A549 (cell line): ENCODE measurements around the gene BNC2.

ENCODE experiments used
- CHD2 ChIP-seq: fragments of 150-350 bp; IDR thresholded peaks from 2 replicates; pipeline ENCODE4 v1.6.1; 2014; ENCODE audit warnings: low read length; ENCODE audit not compliant: partially characterized antibody
- FOSL2 ChIP-seq, 2 experiments: fragments of 450-650 bp in 1 of 2; fragments of >200 bp in 1 of 2; sonication (Bioruptor Twin) in 1 of 2; formaldehyde crosslinking; IDR thresholded peaks; 2 replicates each; pipeline versions ENCODE4 v1.5.0 to v1.6.1; 2016 to 2020; ENCODE audit warnings: mild to moderate bottlenecking in 1 of 2, moderate library complexity in 1 of 2
- HDAC2 ChIP-seq: fragments of 200-600 bp; sonication (generic); IDR thresholded peaks from 2 replicates; pipeline ENCODE4 v1.6.1; 2016
- HOXA7 ChIP-seq: fragments of 250-450 bp; sonication (Bioruptor Pico); IDR thresholded peaks from 2 replicates; pipeline ENCODE4 v1.5.0; 2020; ENCODE audit warnings: mild to moderate bottlenecking, moderate library complexity
- MAFK ChIP-seq: fragments of 450-650 bp; IDR thresholded peaks from 2 replicates; pipeline ENCODE4 v1.6.1; 2014; ENCODE audit not compliant: partially characterized antibody
- MAX ChIP-seq: IDR thresholded peaks from 2 replicates; pipeline ENCODE4 v1.6.1; 2012
- MYC ChIP-seq: IDR thresholded peaks from 2 replicates; pipeline ENCODE4 v1.6.1; 2012; ENCODE audit warnings: mild to moderate bottlenecking, inconsistent platforms, low read length, improper control_type of control experiment, borderline replicate concordance
- POLR2A ChIP-seq: IDR thresholded peaks from 2 replicates; pipeline ENCODE4 v1.6.1; 2012; ENCODE audit warnings: mild to moderate bottlenecking, low read length
- ZFP36 ChIP-seq: fragments of 450-650 bp; IDR thresholded peaks from 2 replicates; pipeline ENCODE4 v1.6.1; 2014; ENCODE audit warnings: borderline replicate concordance; ENCODE audit not compliant: partially characterized antibody
- TF ChIP-seq, protein P1 (sequence below): fragments of >200 bp; sonication (Bioruptor Twin); formaldehyde crosslinking; IDR thresholded peaks from 3 replicates; pipeline ENCODE4 v1.5.1; 2016
- TF ChIP-seq, protein P2 (sequence below): fragments of >200 bp; sonication (Bioruptor Twin); formaldehyde crosslinking; IDR thresholded peaks from 2 replicates; pipeline ENCODE4 v1.6.1; 2016

- TF ChIP-seq ZFP36 (no peak), MYC (no peak), FOSL2 (IDR thresholded peaks at IDR 0.05) (no peak), FOSL2 (CRISPR knock-in tag; IDR thresholded peaks at IDR 0.05) (no peak), CHD2 (no peak), HOXA7 (CRISPR knock-in tag) (no peak), POLR2A (no peak), MAFK (no peak), HDAC2 (no peak), MAX (no peak)
- TF ChIP-seq, protein P1, sequence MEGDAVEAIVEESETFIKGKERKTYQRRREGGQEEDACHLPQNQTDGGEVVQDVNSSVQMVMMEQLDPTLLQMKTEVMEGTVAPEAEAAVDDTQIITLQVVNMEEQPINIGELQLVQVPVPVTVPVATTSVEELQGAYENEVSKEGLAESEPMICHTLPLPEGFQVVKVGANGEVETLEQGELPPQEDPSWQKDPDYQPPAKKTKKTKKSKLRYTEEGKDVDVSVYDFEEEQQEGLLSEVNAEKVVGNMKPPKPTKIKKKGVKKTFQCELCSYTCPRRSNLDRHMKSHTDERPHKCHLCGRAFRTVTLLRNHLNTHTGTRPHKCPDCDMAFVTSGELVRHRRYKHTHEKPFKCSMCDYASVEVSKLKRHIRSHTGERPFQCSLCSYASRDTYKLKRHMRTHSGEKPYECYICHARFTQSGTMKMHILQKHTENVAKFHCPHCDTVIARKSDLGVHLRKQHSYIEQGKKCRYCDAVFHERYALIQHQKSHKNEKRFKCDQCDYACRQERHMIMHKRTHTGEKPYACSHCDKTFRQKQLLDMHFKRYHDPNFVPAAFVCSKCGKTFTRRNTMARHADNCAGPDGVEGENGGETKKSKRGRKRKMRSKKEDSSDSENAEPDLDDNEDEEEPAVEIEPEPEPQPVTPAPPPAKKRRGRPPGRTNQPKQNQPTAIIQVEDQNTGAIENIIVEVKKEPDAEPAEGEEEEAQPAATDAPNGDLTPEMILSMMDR: no peak
- TF ChIP-seq, protein P2, sequence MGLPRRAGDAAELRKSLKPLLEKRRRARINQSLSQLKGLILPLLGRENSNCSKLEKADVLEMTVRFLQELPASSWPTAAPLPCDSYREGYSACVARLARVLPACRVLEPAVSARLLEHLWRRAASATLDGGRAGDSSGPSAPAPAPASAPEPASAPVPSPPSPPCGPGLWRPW: no peak
Observed at GRCh38 chr9:16515207-16515606, 355.3 kb downstream of the BNC2 start.
